Activated T-cell treated with anti-CD3 and anti-CD28 coated beads, Interleukin-2, amount 50 U/mL, for 4 hours (primary cell): ENCODE measurements around the gene FRRS1L. TPM values are rescaled to one million over a fixed set of nuclear protein-coding genes. Genes with fewer than 3 reads are reported as not detected.

Experiments
- ATAC-seq, 2 donors: fragments of 200-7000 bp; cut with Tn5 transposase; one replicate each; pipeline ENCODE4 v1.10.0; 2021
- DNase-seq: peaks from one replicate; pipeline ENCODE4 v3.0.0-alpha.2; 2020
- H3K27me3 Mint-ChIP-seq: one replicate; pipeline ENCODE4 v1.8.0; 2021; ENCODE audit warnings: low read depth, mixed read lengths
- H3K36me3 Mint-ChIP-seq: one replicate; pipeline ENCODE4 v1.8.0; 2022; ENCODE audit warnings: mixed read lengths; ENCODE audit not compliant: insufficient read depth
- H3K4me1 Mint-ChIP-seq: one replicate; pipeline ENCODE4 v1.8.0; 2021; ENCODE audit warnings: low read depth, mixed read lengths
- H3K4me3 Mint-ChIP-seq: one replicate; pipeline ENCODE4 v1.8.0; 2021; ENCODE audit warnings: mild to moderate bottlenecking, moderate library complexity, mixed read lengths
- H3K9me3 Mint-ChIP-seq: one replicate; pipeline ENCODE4 v1.8.0; 2021; ENCODE audit warnings: mixed read lengths
- total RNA-seq, 3 donors: library from RNA; stranded (reverse); gene quantifications; one replicate each; pipeline ENCODE4 v1.2.1, GENCODE V29; 2021

The FRRS1L gene
- total RNA-seq, 3 donors from 2014 or later = 0.10 TPM; not detected in 2

- H3K4me1 Mint-ChIP-seq = peaks cover 79% of the 10 kb centered on the region
- H3K9me3 Mint-ChIP-seq = no peaks in the 10 kb centered on the region
- no peaks in the 10 kb centered on the region for H3K27me3 Mint-ChIP-seq
- H3K36me3 Mint-ChIP-seq = peaks cover 50% of the 10 kb centered on the region
- ATAC-seq (no peak), DNase-seq (no peak)
- H3K4me3 Mint-ChIP-seq = no peak overlapping the region
Observed at GRCh38 chr9:109094268-109094667, 72.8 kb downstream of the FRRS1L start.

- no peak for DNase-seq
- Mint-ChIP-seq H3K4me1 (peaks cover 62% of the 10 kb centered on the region), H3K36me3 (peaks cover 58% of the 10 kb centered on the region), H3K4me3 (no peak overlapping the region), H3K27me3 (no peaks in the 10 kb centered on the region), H3K9me3 (no peaks in the 10 kb centered on the region)
- no peak for ATAC-seq
Observed at GRCh38 chr9:109092587-109092986, 74.5 kb downstream of the FRRS1L start.

GRCh38 chr9:109092051-109092580 is 74.9 kb downstream of the FRRS1L start:
- peaks cover 57% of the 10 kb centered on the region for H3K4me1 Mint-ChIP-seq
- H3K36me3 Mint-ChIP-seq = peaks cover 59% of the 10 kb centered on the region
- H3K27me3 Mint-ChIP-seq = no peaks in the 10 kb centered on the region
- H3K4me3 Mint-ChIP-seq = no peak overlapping the region
- no peaks in the 10 kb centered on the region for H3K9me3 Mint-ChIP-seq
- ATAC-seq = peak; percentile 87 to 90
- no peak for DNase-seq

GRCh38 chr9:109088221-109088620 is 78.8 kb downstream of the FRRS1L start:
- Mint-ChIP-seq H3K36me3 (peaks cover 44% of the 10 kb centered on the region), H3K4me3 (no peak overlapping the region), H3K27me3 (no peaks in the 10 kb centered on the region), H3K9me3 (no peaks in the 10 kb centered on the region), H3K4me1 (peaks cover 21% of the 10 kb centered on the region)
- no peak for ATAC-seq
- DNase-seq = no peak

GRCh38 chr9:109087795-109088194 is 79.3 kb downstream of the FRRS1L start:
- Mint-ChIP-seq H3K4me3 (no peak overlapping the region), H3K36me3 (peaks cover 43% of the 10 kb centered on the region), H3K27me3 (no peaks in the 10 kb centered on the region), H3K9me3 (no peaks in the 10 kb centered on the region), H3K4me1 (peaks cover 19% of the 10 kb centered on the region)
- DNase-seq = no peak
- ATAC-seq = no peak

- DNase-seq (no peak), ATAC-seq (no peak)
- H3K4me3 Mint-ChIP-seq = no peak overlapping the region
- H3K4me1 Mint-ChIP-seq = peaks cover 7% of the 10 kb centered on the region
- H3K36me3 Mint-ChIP-seq = peaks cover 33% of the 10 kb centered on the region
- no peaks in the 10 kb centered on the region for H3K9me3 Mint-ChIP-seq
- no peaks in the 10 kb centered on the region for H3K27me3 Mint-ChIP-seq
Observed at GRCh38 chr9:109086221-109086620, 80.8 kb downstream of the FRRS1L start.

- peaks cover 6% of the 10 kb centered on the region for H3K4me1 Mint-ChIP-seq
- no peak for DNase-seq
- no peaks in the 10 kb centered on the region for H3K9me3 Mint-ChIP-seq
- H3K27me3 Mint-ChIP-seq = no peaks in the 10 kb centered on the region
- ATAC-seq = no peak
- H3K36me3 Mint-ChIP-seq = peaks cover 29% of the 10 kb centered on the region
- no peak overlapping the region for H3K4me3 Mint-ChIP-seq
Observed at GRCh38 chr9:109085510-109085909, 81.5 kb downstream of the FRRS1L start.

- no peaks in the 10 kb centered on the region for H3K27me3 Mint-ChIP-seq
- no peaks in the 10 kb centered on the region for H3K9me3 Mint-ChIP-seq
- DNase-seq (no peak), ATAC-seq (no peak)
- H3K4me3 Mint-ChIP-seq = no peak overlapping the region
- peaks cover 44% of the 10 kb centered on the region for H3K36me3 Mint-ChIP-seq
- H3K4me1 Mint-ChIP-seq = peaks cover 6% of the 10 kb centered on the region
Observed at GRCh38 chr9:109083813-109084405, 83.1 kb downstream of the FRRS1L start.

GRCh38 chr9:109083141-109083540 is 83.9 kb downstream of the FRRS1L start:
- H3K36me3 Mint-ChIP-seq = peaks cover 47% of the 10 kb centered on the region
- peaks cover 6% of the 10 kb centered on the region for H3K4me1 Mint-ChIP-seq
- H3K4me3 Mint-ChIP-seq = no peak overlapping the region
- no peaks in the 10 kb centered on the region for H3K27me3 Mint-ChIP-seq
- ATAC-seq = no peak
- no peak for DNase-seq
- H3K9me3 Mint-ChIP-seq = no peaks in the 10 kb centered on the region

- Mint-ChIP-seq H3K27me3 (no peaks in the 10 kb centered on the region), H3K9me3 (no peaks in the 10 kb centered on the region), H3K4me3 (no peak overlapping the region), H3K36me3 (peaks cover 45% of the 10 kb centered on the region), H3K4me1 (peaks cover 6% of the 10 kb centered on the region)
- ATAC-seq = no peak
- DNase-seq = no peak
Observed at GRCh38 chr9:109082091-109082620, 84.9 kb downstream of the FRRS1L start.

Other genes starting within 250 kb of the FRRS1L start
- gene ELP1, start 233.1 kb downstream of the FRRS1L start, total RNA-seq = 10 to 100 TPM; 30.1 to 33.2 (median 32.8) TPM
- 10 to 100 TPM; 14.9 to 17.1 (median 16.6) TPM for gene ABITRAM, start 232.8 kb downstream of the FRRS1L start, total RNA-seq
- gene CTNNAL1, start 153.8 kb downstream of the FRRS1L start, total RNA-seq = 1 to 10 TPM; 5.0 to 7.4 (median 5.6) TPM
- gene TMEM245, start 47.3 kb downstream of the FRRS1L start, total RNA-seq = 10 to 100 TPM; 18.7 to 19.6 (median 19.0) TPM
- gene EPB41L4B, start 153.8 kb upstream of the FRRS1L start, total RNA-seq = under 1 TPM; 0.11 to 0.33 (median 0.24) TPM